Endothelial cell of umbilical vein (primary cell): ENCODE results near the gene CBL. TPM values are rescaled to one million over a fixed set of nuclear protein-coding genes. Genes with fewer than 3 reads are reported as not detected.

ENCODE experiments used
- BruUV-seq: library from RNA; stranded (reverse); fragments of 400-500 nt; replicated peaks from 2 replicates; lab custom pipeline; 2021; lab: Mats Ljungman, UMichigan
- CTCF ChIA-PET: fragments of 300-600, 350-600 bp; sonication (Branson Sonifier 250); formaldehyde crosslinking; loops from one replicate; lab custom pipeline; 2021; ENCODE audit warnings: antibody characterized with exemption, inconsistent platforms; lab: Charles Lee
- POLR2A ChIA-PET: fragments of 300-600, 350-600 bp; sonication (Branson Sonifier 250); formaldehyde crosslinking; loops from one replicate; lab custom pipeline; 2021; ENCODE audit warnings: antibody characterized with exemption, inconsistent platforms; lab: Charles Lee
- DNase-seq: peaks from one replicate; pipeline ENCODE4 v3.0.0-alpha.2; 2011; ENCODE audit warnings: low read depth, low spot score
- FAIRE-seq: peaks from 2 replicates; lab custom pipeline; 2011; peaks lifted over from hg19 to GRCh38; lab: Jason Lieb, UNC
- H2AFZ ChIP-seq: 2 replicates; pipeline ENCODE4 v1.6.0; 2012; ENCODE audit warnings: low read depth, low read length, control low read depth, inconsistent platforms
- H3K27ac ChIP-seq: 2 replicates; pipeline ENCODE4 v1.5.1; 2011; ENCODE audit warnings: low read depth, mild to moderate bottlenecking, control low read depth, low read length, moderate library complexity; ENCODE audit not compliant: insufficient read depth
- H3K27me3 ChIP-seq, 2 experiments: 2 replicates each; pipeline versions ENCODE4 v1.6.0 to v1.6.1; 2011; ENCODE audit warnings: low read length in 2 of 2, mixed read lengths in 1 of 2; ENCODE audit not compliant: control insufficient read depth in 2 of 2, insufficient read depth in 2 of 2
- H3K36me3 ChIP-seq, 2 experiments: 2 replicates in 1 of 2; 3 replicates in 1 of 2; pipeline ENCODE4 v1.5.1; 2011; ENCODE audit warnings: low read length in 2 of 2, mild to moderate bottlenecking in 1 of 2, moderate library complexity in 1 of 2; ENCODE audit not compliant: control insufficient read depth in 2 of 2, insufficient read depth in 2 of 2; ENCODE audit errors: extremely low read depth in 1 of 2
- H3K4me1 ChIP-seq: 3 replicates; pipeline ENCODE4 v1.5.1; 2011; ENCODE audit warnings: mild to moderate bottlenecking, low read length; ENCODE audit not compliant: control insufficient read depth, insufficient read depth; ENCODE audit errors: extremely low read depth
- H3K4me2 ChIP-seq: 2 replicates; pipeline ENCODE4 v1.6.1; 2011; ENCODE audit warnings: low read length, control low read depth, mixed read lengths; ENCODE audit not compliant: insufficient read depth
- H3K4me3 ChIP-seq, 3 experiments: fragments of 200-600 bp in 1 of 3; sonication (generic), shearing (Covaris generic) in 1 of 3; replicated peaks in 1 of 3; 2 replicates each; pipeline ENCODE4 v1.5.1; 2011 to 2016; ENCODE audit warnings: control low read depth in 3 of 3, low read length in 3 of 3, mild to moderate bottlenecking in 2 of 3, inconsistent platforms in 1 of 3, low read depth in 1 of 3, moderate library complexity in 1 of 3; ENCODE audit not compliant: insufficient read depth in 1 of 3
- H3K79me2 ChIP-seq: 2 replicates; pipeline ENCODE4 v1.6.0; 2012; ENCODE audit warnings: low read length, inconsistent platforms; ENCODE audit not compliant: control insufficient read depth, insufficient read depth
- H3K9ac ChIP-seq: replicated peaks from 2 replicates; pipeline ENCODE3; 2011; ENCODE audit warnings: low read length, control low read depth; ENCODE audit not compliant: insufficient read depth; ENCODE audit errors: extremely low read depth
- H3K9me1 ChIP-seq: replicated peaks from 3 replicates; pipeline ENCODE4 v1.6.0; 2011; ENCODE audit warnings: mild to moderate bottlenecking, low read length; ENCODE audit not compliant: control insufficient read depth, insufficient read depth; ENCODE audit errors: extremely low read depth
- H3K9me3 ChIP-seq: replicated peaks from 2 replicates; pipeline ENCODE4 v1.5.1; 2012; ENCODE audit warnings: low read length, inconsistent platforms; ENCODE audit not compliant: control insufficient read depth, insufficient read depth
- H4K20me1 ChIP-seq: replicated peaks from 2 replicates; pipeline ENCODE3; 2011; ENCODE audit warnings: mild to moderate bottlenecking, low read length; ENCODE audit not compliant: control insufficient read depth, insufficient read depth; ENCODE audit errors: extremely low read depth
- CTCF ChIP-seq, 2 donors: IDR thresholded peaks; 1 replicate in 1 of 2; 2 replicates in 1 of 2; pipeline ENCODE4 v1.5.1; 2011; ENCODE audit warnings: low read length in 2 of 2, mild to moderate bottlenecking in 2 of 2, moderate library complexity in 2 of 2, control low read depth in 1 of 2, inconsistent platforms in 1 of 2, low read depth in 1 of 2; ENCODE audit not compliant: insufficient read depth in 1 of 2; ENCODE audit errors: extremely low read depth in 1 of 2
- EZH2 ChIP-seq: IDR thresholded peaks from 2 replicates; pipeline ENCODE4 v1.6.1; 2012; ENCODE audit warnings: borderline replicate concordance, low read depth, mild to moderate bottlenecking, moderate library complexity, low read length, inconsistent platforms; ENCODE audit not compliant: severe bottlenecking
- FOS ChIP-seq: IDR thresholded peaks from 2 replicates; pipeline ENCODE4 v1.6.1; 2011; ENCODE audit warnings: mild to moderate bottlenecking, low read length, moderate library complexity, borderline replicate concordance; ENCODE audit not compliant: insufficient read depth
- GATA2 ChIP-seq: IDR thresholded peaks from 2 replicates; pipeline ENCODE4 v1.7.0; 2011; ENCODE audit warnings: low read depth, mild to moderate bottlenecking, moderate library complexity, mixed read lengths, low read length; ENCODE audit not compliant: insufficient read length, insufficient read depth
- JUN ChIP-seq: IDR thresholded peaks from 2 replicates; pipeline ENCODE4 v1.6.1; 2011; ENCODE audit warnings: borderline replicate concordance, low read depth; ENCODE audit not compliant: insufficient read length, insufficient read depth
- MAX ChIP-seq: IDR thresholded peaks from 2 replicates; pipeline ENCODE4 v1.6.1; 2011; ENCODE audit not compliant: insufficient read depth, insufficient read length
- MYC ChIP-seq: IDR thresholded peaks from one replicate; pipeline ENCODE4 v1.6.1; 2011; ENCODE audit warnings: mild to moderate bottlenecking, low read depth, low read length
- POLR2A ChIP-seq: IDR thresholded peaks from 2 replicates; pipeline ENCODE4 v1.6.1; 2012; ENCODE audit warnings: low read depth, mild to moderate bottlenecking, control low read depth, low read length
- POLR2AphosphoS5 ChIP-seq: IDR thresholded peaks from 2 replicates; pipeline ENCODE4 v1.6.1; 2012; ENCODE audit warnings: low read depth, mild to moderate bottlenecking, control low read depth, low read length, moderate library complexity; ENCODE audit not compliant: insufficient read depth
- dilution Hi-C: fragments of 300-500 bp; cut with MboI; formaldehyde crosslinking; loops from one replicate; pipeline ENCODE4 v1.15.0; 2019; ENCODE audit warnings: low sequenced_read_pairs; ENCODE audit not compliant: extremely low pct_ligation_motif_present
- intact Hi-C: fragments of 100-400 bp; cut with micrococcal nuclease; formaldehyde crosslinking; loops from one replicate; pipeline ENCODE4 v1.10.0; 2022
- polyA plus RNA-seq, 4 experiments: library from polyadenylated mRNA; depleted of rRNA in 3 of 4; stranded (reverse) in 3 of 4; unstranded in 1 of 4; fragments of >200 nt; gene quantifications; 2 replicates each; pipeline versions ENCODE4 v1.2.1 to v1.2.3, GENCODE V29; 2011 to 2012; ENCODE audit warnings: missing spikeins in 1 of 4
- total RNA-seq: library from RNA; stranded (reverse); gene quantifications from 2 replicates; pipeline ENCODE4 v1.2.3, GENCODE V29; 2021

Gene CBL
- total and polyA plus RNA-seq, 2 donors (not counting 3 experiments of a cell fraction or from before 2014, with no cell fraction given): 15.5 to 41.5 TPM

- H3K9ac ChIP-seq: no peak overlapping the region
- dilution Hi-C loops: no loop called here
- no peak for FAIRE-seq
- H2AFZ ChIP-seq: no peak overlapping the region
- no peak for DNase-seq
- no TSS peak for BruUV-seq
- no peaks in the 10 kb centered on the region for H4K20me1 ChIP-seq
- TF ChIP-seq MYC: no peak
- no peak for TF ChIP-seq CTCF (IDR thresholded peaks at IDR 0.05; ENCODE audit: extremely low read depth in 1 of 2, insufficient read depth in 1 of 2, low read depth in 1 of 2, low read length in 2 of 2)
- no peak for TF ChIP-seq GATA2
- TF ChIP-seq JUN: no peak
- no peak for TF ChIP-seq EZH2
- no peak for TF ChIP-seq FOS
- TF ChIP-seq MAX: no peak
- no peak for TF ChIP-seq POLR2A
- TF ChIP-seq POLR2AphosphoS5: no peak
- H3K4me1 ChIP-seq: peaks cover 44% of the 10 kb centered on the region
- H3K79me2 ChIP-seq: no peaks in the 10 kb centered on the region
- intact Hi-C loops: loop anchor here (1.0 kb wide), 5 partner anchors 8 to 178 kb away; partner anchors contain the start of genes CBL and NLRX1
- H3K9me1 ChIP-seq: no peaks in the 10 kb centered on the region
- no peaks in the 10 kb centered on the region for H3K27me3 ChIP-seq
- ChIA-PET CTCF (interaction anchor here (0.7 to 15.9 kb wide), 21 partner anchors 8 to 258 kb away, joined by 3 to 301 read pairs (median 4); partner anchors contain the start of genes C1QTNF5, CBL, DPAGT1 and NLRX1), POLR2A (interaction anchor here (0.6 kb wide), 1 partner anchor 15 kb away, joined by 3 read pairs; no protein-coding TSS in a partner anchor)
- H3K4me2 ChIP-seq: no peak overlapping the region
- no peak overlapping the region for H3K27ac ChIP-seq
- H3K9me3 ChIP-seq: no peaks in the 10 kb centered on the region
- no peak overlapping the region for H3K4me3 ChIP-seq
- no peaks in the 10 kb centered on the region for H3K36me3 ChIP-seq
Measured at GRCh38 chr11:119322921-119323531, 116.9 kb downstream of the CBL start.
